Gastrocnemius medialis (tissue), 4 donors: ENCODE results near the gene KIAA1549.

ENCODE experiments used
- CTCF ChIP-seq, 5 experiments: fragments of 450-650 bp in 3 of 5; fragments of 200-600 bp in 2 of 5; sonication (generic) in 2 of 5; IDR thresholded peaks in 4 of 5; conservative IDR thresholded peaks in 1 of 5; 1 replicate in 4 of 5; 2 replicates in 1 of 5; pipeline ENCODE4 v1.5.1; 2016 to 2019; ENCODE audit warnings: antibody characterized with exemption in 5 of 5, mild to moderate bottlenecking in 3 of 5, moderate library complexity in 3 of 5
- POLR2A ChIP-seq, 2 donors: fragments of 450-650 bp; IDR thresholded peaks; one replicate each; pipeline ENCODE4 v1.6.1; 2017; ENCODE audit warnings: antibody characterized with exemption in 2 of 2, mild to moderate bottlenecking in 2 of 2, moderate library complexity in 2 of 2

GRCh38 chr7:138813945-138814344, 167.2 kb downstream of the KIAA1549 start:
- TF ChIP-seq CTCF (IDR thresholded peaks at IDR 0.05 in 4 of 5, conservative IDR thresholded peaks at IDR 0.05 in 1 of 5) (no peak), POLR2A (IDR thresholded peaks at IDR 0.05) (no peak)
